GM18870 (cell line): ENCODE data around the gene ABCC4.
A peak's percentile ranks its signal among the peaks of the same experiment; 100 is the strongest.

Experiments used
- ATAC-seq: cut with Tn5 transposase; IDR thresholded peaks from one replicate; pipeline ENCODE4 v1.9.1; 2021; ENCODE audit warnings: moderate library complexity; ENCODE audit not compliant: unreplicated experiment

ABCC4 gene

DNA sequence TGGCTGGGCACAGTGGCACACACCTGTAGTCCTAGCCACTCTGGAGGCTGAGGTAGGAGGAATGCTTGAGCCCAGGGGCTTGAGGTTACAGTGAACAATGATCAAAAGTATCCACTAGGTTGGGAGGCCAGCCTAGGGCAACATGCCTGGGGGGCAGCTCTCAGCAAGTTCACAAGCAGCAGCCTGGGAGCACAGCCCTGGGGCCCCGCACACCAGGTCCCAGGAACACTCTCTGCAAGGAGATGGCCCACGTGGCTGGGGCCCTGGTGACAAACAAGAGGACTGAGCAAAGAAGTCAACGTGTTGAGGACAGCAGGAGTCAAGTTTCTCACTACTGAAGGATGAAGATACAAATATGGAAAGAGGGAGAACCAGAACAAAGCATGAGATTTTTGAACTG, 39.3 kb downstream of the ABCC4 start:
- ATAC-seq: no peak

GRCh38 chr13:95260031-95260525, 41.2 kb downstream of the ABCC4 start:
- peak; percentile 54 for ATAC-seq

- ATAC-seq: peak; percentile 53
These were observed 42.5 kb downstream of the ABCC4 start for GRCh38 chr13:95258619-95259194.

- ATAC-seq: no peak
These were observed 43.2 kb downstream of the ABCC4 start for GRCh38 chr13:95258098-95258497.

DNA sequence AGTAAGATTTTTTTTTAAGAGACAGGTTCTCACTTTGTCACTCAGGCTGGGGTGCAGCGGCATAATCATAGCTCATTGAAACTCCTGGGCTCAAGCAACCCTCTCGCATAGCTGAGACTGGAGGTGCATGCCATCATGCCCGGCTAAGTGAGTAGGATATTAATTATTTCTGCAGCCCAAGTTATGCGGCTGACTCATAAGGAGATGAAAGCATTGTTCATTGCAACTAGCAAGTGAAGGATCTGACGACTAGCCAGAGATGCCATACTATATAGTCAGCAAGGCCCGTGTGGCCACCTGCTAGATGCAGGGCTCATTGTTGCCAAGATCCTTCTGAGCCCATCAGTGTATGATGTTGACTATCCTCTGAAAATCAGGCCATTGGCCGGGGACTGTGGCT, 45.2 kb downstream of the ABCC4 start:
- no peak for ATAC-seq

DNA sequence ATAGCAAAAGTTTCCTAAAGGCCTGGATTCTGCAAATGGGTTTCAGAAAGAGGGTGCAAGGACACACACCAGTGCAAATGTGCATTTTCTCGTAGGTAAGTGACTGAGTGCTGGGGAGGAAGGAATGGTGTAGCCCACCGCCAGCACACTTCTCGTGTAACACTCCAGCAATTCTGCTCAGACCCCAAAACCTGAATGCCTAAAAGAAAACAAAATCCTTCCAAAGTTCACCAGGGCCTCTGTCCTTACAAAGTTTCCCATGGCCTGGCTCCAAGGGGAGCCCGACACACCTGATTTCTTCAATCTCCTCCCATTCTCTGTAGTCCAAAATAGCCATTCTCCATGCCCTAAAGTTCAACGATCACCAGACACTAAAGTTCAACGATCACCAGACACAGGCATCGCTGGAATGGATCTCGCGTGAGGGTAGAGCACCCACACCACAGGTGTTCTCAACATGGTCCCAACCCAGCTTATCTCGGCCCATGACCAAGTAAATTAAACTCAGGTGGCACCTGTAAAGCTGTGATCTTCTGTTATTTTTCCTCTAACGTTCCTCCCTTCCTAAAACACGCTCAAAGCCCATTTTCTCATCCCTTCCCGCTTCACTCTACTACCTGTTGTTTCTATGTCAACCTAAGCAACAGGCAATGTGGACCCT, 46.0 kb downstream of the ABCC4 start:
- no peak for ATAC-seq

GRCh38 chr13:95254339-95254738, 46.9 kb downstream of the ABCC4 start:
- no peak for ATAC-seq

DNA sequence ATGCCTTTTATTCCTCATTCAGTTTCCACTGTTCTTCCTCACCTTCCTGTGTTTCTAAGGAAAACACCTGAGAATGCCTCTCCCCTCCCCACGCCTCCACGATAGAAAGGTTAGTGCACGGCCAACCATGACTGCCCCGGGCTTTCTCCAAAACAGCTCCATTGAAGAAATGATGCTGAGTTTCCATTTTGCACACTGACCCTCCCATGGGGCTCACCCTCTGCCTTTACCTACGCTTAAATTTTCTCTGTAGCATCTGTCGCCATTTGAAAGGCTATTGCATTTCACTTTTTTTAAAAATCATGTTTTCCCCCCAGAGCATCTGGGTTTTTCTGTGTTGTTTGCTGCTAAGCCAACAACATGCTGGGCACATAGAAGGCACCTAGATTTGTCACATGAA, 48.2 kb downstream of the ABCC4 start:
- ATAC-seq: no peak

DNA sequence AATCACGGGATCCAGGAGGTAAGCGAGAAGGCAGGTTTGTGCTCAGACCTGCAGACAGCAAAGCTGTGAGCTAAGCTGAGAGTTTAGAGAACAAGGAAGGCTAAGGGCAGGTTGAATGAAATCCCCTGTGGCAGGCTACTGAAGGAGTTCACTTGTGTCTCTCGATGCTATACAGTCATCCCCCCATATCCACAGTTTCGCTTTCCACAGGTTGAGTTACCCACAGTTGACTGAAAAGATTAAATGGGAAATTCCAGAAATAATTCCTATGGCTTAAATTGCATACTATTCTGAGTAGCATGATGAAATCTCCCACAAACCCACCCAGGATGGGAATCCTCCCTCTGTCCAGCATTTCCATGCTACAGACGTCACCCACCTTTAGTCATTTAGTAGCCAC, 49.6 kb downstream of the ABCC4 start:
- ATAC-seq: peak; percentile 41

DNA sequence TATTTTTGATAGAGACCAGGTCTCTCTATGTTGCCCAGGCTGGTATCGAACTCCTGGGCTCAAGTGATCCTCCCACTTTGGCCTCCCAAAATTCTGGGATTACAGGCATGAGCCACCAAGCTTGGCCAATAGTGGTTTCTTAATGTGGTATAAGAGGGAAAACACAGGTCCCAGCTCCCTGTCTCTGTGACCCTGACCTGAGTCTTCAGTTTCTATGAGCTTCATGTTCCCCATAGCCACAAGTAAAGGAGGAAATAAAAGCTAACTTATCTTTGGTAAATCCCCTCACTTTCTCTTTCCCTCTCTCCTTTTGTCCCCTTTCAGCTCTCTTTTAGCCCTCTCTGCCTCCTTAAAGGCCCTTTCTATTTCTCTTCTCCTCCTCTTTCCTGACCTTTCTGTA, 50.3 kb downstream of the ABCC4 start:
- peak; percentile 58 for ATAC-seq

- ATAC-seq: no peak
These were observed 52.3 kb downstream of the ABCC4 start for GRCh38 chr13:95248953-95249352.

GRCh38 chr13:95247852-95248251, 53.4 kb downstream of the ABCC4 start:
- ATAC-seq: no peak

DNA sequence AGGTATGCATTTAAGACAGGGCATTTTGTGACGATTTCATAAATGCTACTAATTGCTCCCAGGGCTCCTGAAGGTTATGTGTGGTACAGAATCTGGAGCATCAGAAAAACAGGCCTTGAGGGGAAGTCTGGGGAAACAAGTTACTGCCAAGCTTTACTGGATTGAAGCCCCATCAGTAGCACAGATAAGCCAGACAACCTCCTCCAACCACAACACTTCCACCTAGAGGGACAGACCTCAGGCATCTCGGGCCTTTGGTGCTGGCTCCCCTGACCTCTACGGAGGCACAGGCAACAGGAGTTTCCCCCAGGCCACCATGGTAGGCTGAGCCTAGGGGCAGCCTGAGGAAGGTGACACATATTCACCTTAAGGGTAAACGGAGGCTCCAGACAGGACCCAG, 54.1 kb downstream of the ABCC4 start:
- ATAC-seq: no peak

GRCh38 chr13:95246292-95247082, 54.8 kb downstream of the ABCC4 start:
- no peak for ATAC-seq

- peak; percentile 74 for ATAC-seq
These were observed 56.2 kb downstream of the ABCC4 start for GRCh38 chr13:95245071-95245470.

- no peak for ATAC-seq
These were observed 58.0 kb downstream of the ABCC4 start for GRCh38 chr13:95243207-95243606.

GRCh38 chr13:95241321-95241720, 59.9 kb downstream of the ABCC4 start:
- no peak for ATAC-seq

DNA sequence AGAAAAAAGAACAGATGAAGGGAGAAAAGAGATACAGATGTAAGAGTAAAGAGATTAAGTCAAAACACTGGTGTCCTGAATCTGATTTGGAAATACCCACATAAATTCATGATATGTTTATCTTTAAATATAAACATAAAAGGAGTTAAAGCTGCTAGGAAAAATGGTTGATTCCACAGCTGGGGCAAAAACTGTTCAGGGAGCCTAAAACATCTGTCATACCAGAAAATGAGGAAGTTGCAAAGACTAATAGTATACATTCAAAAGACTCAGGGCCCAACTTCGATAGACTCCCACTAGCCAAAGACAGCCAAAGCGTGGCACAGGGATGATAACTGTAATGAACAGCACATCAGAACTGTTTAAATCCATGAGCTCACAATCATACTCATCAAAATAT, 62.0 kb downstream of the ABCC4 start:
- peak; percentile 76 for ATAC-seq

GRCh38 chr13:95237310-95237870, 63.9 kb downstream of the ABCC4 start:
- no peak for ATAC-seq

DNA sequence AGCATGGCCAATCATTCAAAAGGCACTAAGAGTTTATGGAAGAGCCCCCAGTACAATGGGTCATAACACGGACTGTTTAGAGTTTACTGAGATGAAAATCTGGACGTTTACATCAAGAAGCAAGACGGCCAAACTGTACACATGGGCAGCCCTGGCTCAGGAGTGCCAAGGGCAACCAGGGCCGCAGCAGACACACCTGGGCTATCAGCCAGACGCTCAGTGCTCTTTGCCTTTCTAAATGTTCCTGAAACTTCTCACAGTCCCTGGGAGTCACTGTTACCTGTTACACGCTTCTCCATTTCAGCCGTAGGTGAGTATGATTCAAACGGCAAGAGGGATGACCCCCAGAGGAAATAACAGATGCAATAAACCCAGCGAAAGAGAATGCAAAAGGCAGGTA, 64.5 kb downstream of the ABCC4 start:
- no peak for ATAC-seq

DNA sequence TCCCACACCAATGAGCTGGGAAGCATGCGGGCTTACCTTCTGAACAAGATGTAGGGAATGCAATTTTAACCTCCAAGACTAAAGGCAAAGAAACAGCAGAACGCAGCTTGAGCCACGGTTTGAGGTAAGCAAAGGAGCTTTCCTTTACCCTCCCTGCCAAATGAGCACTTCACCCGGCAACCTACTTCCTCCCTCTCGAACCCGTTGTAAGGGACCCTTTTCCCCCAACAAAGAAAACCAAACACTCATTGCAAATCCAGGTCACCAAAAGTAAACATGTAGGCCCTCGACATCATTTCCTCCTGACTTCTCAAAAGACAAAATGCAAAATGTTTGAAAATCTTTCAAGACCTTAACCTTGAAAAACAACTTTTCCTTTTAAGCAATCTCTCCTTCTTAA, 65.3 kb downstream of the ABCC4 start:
- no peak for ATAC-seq
